Occipital lobe (tissue), 2 donors: ENCODE measurements around the gene HOXC9. TPM values are rescaled to one million over a fixed set of nuclear protein-coding genes. Genes with fewer than 3 reads are reported as not detected.
"Not testable (repeated sequence)": the region's sequence is repeated elsewhere in the genome, so short reads cannot be mapped to it uniquely, and the experiment has no call there.

Experiments
- DNase-seq: peaks from one replicate; lab custom pipeline; 2025; lab: John Stamatoyannopoulos, UW
- total RNA-seq: library from RNA; depleted of rRNA; stranded (reverse); fragments of >200 nt; gene quantifications from one replicate; pipeline ENCODE4 v1.2.3, GENCODE V29; 2014

Gene HOXC9
- total RNA-seq, 1 donor from 2014 or later, result not detected

GRCh38 chr12:54037360-54038283, 37.7 kb downstream of the HOXC9 start:
- DNase-seq, result no peak

DNA sequence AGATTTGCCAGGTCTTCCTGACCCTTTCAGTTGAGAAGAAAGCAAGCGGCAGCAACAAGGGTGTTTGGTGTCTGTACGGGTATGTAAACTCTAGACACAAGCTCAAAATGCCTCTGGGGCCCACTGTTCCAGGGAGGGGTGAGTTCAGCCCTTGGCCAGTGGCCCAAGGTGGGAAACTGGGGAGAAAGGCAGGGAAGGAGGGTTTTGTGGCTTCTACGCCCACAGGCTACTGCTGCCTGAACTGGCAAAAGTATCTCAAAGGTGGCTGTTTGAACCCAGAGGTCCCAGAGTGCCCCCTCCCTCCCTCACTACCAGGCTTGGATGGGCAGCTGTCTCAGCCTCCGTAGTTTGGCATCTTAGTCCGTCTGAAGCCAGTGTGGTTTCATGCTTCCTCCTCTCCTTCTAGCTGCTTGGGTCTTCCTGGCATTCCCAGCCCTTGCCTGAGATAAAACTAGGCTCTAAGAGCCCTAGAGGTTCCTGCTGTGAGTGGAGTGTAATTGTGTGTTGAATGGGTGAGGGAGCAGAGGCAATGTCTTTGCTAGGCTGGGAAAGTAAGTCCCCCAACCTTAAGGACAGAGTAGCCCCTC, 38.4 kb downstream of the HOXC9 start:
- DNase-seq, result no peak

- no peak for DNase-seq
Observed at GRCh38 chr12:54038871-54039414, 39.0 kb downstream of the HOXC9 start.

DNA sequence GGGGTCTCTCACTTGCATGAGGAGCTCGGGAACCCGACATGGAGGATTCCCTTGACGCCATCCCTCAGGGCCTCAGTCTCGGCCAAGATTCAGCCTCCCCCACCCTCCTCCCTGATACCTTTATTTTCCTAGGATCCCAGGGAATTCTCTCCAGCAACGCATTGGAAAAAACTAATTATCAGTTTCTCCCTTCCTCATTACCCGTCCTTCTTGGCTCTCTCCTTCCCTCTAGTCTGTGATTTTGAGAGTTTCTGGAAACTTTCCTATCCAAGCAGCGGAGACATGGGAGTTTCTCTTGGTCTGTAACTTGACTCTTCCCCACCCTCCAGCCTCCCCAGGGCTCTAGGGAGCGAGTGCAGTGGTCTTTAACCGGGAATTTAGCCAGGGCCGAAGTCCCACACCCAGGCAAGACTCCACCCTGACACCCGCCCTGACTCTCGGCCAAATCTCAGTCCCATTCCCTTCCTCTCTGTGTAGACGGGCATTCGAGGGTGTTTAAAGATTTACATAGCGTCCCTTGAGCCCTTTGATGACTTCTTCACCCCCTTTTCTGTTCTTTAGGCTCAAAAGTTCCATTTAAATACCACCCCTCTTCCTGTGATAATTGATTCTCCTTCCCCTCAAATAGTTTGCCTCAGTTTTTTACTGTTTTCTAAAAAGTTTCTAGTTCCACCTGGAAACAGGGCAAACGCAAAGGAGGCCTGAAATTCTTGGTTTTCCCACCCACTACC, 39.6 kb downstream of the HOXC9 start:
- no peak for DNase-seq

DNA sequence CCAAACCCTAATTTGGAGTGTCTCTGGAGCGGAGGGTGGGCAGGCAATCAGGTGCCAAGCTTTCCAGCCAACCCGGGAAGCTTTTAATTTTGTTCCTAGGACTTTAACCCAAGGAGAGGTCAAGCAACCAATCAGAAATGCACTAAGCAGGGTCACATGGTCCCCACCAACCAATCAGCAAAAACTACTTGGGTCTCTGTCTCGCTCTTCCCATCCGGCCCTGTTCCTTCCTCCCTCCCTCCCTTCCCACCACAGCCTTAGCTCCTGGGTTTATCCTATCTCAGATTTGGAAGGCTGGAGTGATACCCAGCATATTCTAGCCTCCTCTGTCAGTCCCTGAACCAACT, 40.2 kb downstream of the HOXC9 start:
- no peak for DNase-seq

DNA sequence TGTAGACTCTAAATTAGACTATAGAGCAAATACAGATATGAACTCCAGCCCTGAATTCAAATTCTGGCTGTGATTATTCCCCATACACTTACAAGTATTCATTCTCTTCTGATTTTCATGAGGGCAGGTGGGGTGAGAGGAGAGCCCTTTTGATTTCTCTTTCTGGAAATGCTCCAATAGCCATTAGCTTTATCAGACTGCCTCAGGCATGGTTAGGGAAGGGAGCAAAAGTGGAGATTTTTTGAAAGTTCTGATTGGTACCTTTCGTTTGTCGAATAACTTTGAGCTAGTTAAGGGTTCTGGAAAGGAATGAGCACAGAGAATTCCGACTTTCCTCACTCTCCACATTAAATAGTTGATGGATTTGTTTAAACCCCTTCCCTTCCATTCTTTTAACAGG, 40.7 kb downstream of the HOXC9 start:
- no peak for DNase-seq

GRCh38 chr12:54041097-54041690, 41.2 kb downstream of the HOXC9 start:
- DNase-seq, result no peak

DNA sequence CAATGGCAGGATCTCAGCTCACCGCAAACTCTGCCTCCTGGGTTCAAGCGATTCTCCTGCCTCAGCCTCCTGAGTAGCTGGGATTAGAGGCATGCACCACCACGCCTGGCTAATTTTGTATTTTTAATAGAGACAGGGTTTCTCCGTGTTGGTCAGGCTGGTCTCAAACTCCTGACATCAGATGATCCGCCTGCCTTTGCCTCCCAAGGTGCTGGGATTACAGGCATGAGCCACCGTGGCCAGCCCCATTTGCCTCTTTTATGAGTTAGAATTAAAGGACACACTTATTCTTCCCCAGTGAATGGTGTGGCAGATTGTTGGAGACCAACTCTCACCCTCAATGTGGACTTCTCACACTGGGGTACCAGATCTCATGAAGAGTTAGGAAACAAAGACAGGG, 42.1 kb downstream of the HOXC9 start:
- not testable (repeated sequence) for DNase-seq

DNA sequence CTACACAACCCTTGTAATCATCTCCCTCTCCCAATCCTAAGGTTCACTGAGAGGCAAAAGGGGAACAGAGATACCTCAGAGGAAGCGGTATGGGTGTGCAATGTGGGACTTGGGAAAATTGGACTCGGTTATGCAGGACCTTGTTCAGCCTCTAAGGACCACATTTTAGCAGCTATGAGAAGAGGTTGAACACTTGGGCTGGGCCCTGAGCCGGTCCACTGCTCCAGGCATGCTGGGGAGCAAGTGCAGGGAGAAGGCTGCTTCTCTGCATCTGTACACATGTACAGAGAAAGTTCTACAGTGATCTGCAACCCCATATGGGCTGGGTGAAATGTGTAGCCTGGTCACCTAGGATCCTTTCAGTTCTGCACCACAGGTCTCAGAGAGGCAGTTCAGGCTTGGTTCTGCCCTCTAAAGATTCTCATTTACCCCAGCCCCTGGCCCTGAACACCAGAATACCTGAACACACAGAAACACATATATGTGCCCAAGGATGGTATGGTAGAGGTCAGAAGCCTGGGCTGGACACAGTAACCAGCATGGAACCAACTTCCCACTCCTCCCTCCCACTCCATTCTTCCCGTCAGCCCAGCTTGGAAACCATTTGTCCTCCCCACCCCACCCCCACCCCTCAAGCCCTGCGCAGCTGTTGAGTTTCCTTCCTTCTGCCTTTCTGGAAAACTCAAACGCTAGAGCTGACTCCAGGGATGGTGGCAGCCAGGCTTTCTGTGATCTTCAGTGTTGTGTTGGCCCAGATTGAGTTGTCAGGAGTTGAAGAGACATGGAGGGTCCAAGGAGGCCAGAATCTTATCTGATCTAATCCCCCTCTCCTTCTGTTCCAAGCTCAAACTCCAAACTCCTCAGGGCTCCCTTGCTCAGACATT, 43.3 kb downstream of the HOXC9 start:
- no peak for DNase-seq

GRCh38 chr12:54044425-54045103, 44.6 kb downstream of the HOXC9 start:
- no peak for DNase-seq

DNA sequence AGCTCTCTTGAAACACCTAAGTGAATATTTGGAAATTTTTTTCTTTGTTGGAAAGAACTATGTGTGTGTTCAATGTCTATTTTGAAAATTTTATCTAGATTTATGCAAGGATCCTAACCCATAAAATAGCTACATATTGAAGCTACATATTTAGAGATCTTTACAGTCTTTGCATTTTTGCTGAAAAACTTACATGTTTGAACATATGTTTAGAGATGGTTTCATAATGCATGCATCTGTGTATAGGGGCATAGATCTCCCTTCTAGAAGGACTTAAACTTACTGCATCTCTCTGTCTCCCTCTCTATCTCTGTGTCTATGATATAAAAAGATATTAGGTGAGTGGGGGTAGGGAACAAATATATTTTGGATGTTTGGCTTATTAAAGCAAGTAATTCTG, 45.4 kb downstream of the HOXC9 start:
- no peak for DNase-seq

DNA sequence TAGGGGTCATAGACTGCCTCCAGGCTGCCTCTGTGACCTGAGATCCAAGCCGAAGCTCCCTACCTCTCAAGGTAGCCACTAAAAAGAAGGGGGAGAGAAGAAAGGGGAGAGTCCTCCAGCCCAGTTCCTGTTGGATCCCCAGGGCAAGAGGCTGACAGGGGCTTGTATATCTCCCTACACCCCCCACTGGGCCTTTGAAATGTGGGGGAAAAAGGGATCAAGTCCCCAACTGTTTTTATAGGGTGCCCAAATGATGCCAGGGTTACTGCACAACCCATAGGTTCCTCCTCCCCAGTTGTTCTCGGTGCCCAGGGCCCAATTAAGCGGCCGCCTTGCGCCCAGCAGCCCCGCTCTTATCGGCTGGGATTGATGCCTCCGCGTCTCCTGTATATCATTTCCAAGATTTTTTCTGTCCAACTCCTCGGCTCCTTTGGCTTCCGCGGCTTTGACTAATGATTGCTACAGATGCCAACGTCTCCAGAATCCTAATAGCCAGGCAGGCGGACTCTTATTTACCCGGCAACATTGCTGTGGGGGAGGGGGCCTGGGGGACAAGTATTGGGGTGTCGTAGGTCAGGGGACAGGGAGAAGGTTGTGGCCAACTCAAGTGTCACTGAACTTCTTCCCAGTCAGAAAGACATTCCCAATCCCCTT, 46.0 kb downstream of the HOXC9 start:
- no peak for DNase-seq

DNA sequence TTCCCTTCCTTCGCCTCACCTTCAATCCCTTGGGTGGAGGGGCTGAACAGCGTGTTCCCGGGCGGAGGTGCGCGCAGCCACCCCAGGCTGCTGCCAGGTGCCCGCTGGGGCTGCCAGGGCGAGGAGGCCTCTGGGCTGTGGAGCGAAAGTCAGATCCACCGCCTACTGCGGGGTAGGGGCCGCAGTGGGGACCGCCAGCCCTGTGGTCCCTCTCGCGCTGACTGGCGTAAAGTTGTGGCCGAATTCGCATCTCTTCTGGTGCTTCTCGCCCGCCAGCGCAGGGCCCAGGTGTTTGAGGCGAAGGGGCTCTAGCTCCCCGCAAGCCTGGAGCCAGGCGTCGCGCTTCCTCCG, 46.8 kb downstream of the HOXC9 start:
- DNase-seq, result no peak

GRCh38 chr12:54047160-54047963, 47.4 kb downstream of the HOXC9 start:
- no peak for DNase-seq

GRCh38 chr12:54047964-54048303, 48.0 kb downstream of the HOXC9 start:
- no peak for DNase-seq

DNA sequence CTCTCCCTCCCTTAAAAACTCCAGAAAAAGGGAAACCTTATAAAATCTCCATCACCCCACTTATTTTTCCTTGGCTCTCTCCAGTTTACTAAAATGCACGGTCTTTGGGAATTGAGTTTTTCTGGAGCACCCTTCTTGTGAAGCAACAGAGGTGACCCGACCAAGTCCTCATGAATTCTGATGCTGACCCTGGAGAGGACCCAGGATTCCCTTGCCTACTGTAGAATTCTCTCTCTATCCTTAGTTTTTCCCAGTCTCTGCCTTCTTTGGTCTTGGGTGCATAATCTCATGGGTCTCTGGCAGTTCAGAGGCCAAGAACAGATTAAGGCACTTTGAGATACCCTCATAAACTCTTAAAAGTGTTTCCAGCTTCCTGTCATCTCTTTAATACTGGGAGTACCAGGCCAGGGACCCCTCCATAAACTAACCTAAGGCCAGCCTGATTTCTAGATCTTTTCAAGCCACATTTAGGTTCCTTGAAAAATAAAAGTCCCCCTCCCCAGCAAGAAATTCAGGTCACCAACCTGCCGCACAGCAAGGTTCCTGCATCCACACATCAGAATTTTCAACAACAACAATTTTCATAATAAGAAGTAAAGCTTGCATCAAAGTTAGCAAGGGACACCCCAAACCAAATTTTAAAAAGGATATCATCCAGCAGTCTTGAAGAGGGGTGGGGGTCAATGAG, 48.6 kb downstream of the HOXC9 start:
- DNase-seq, result no peak

- no peak for DNase-seq
Observed at GRCh38 chr12:54049108-54049507, 49.1 kb downstream of the HOXC9 start.

GRCh38 chr12:54050482-54050810, 50.5 kb downstream of the HOXC9 start:
- DNase-seq, result no peak
